ENCODE results near the gene COPZ2. TPM values are rescaled to one million over a fixed set of nuclear protein-coding genes. Genes with fewer than 3 reads are reported as not detected.
"Not testable (repeated sequence)": the region's sequence is repeated elsewhere in the genome, so short reads cannot be mapped to it uniquely, and the experiment has no call there.

COPZ2 gene
- total RNA-seq, 1 donor from 2014 or later: 5.7 TPM

GRCh38 chr17:47994724-47995123 lies 42.9 kb downstream of the COPZ2 start:
- intact Hi-C loops (cut with micrococcal nuclease): no loop called here
- Mint-ChIP-seq H3K27me3 (ENCODE audit: low read depth) (peaks cover 6% of the 10 kb centered on the region), H3K4me3 (ENCODE audit: low read depth) (no peak overlapping the region), H3K9me3 (no peaks in the 10 kb centered on the region), H3K27ac (no peak overlapping the region), H3K4me1 (ENCODE audit: low read depth) (peaks cover 2% of the 10 kb centered on the region), H3K36me3 (ENCODE audit: low read depth) (no peaks in the 10 kb centered on the region)
- DNase-seq (ENCODE audit: low spot score): no peak

DNA sequence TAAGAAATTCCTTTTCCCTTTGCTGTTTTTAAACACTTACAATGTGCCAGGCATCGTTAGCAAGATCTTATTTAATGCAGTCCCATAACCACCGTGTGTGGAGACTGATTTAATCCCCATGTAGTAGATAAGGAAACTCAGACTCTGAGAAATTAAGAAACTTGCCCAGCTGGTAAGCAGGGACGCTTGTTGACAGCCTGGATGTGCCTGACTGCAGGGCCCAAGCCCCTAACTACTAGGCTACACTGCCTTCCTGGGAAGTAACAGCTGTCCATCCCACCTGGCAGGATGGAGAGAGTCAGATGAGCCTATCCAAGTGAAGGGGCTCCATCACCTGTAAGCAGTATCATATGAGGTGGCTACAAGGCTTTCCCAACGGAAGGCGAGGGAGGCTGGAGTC lies 43.6 kb downstream of the COPZ2 start:
- no peak overlapping the region for H3K4me3 Mint-ChIP-seq (ENCODE audit: low read depth)

DNA sequence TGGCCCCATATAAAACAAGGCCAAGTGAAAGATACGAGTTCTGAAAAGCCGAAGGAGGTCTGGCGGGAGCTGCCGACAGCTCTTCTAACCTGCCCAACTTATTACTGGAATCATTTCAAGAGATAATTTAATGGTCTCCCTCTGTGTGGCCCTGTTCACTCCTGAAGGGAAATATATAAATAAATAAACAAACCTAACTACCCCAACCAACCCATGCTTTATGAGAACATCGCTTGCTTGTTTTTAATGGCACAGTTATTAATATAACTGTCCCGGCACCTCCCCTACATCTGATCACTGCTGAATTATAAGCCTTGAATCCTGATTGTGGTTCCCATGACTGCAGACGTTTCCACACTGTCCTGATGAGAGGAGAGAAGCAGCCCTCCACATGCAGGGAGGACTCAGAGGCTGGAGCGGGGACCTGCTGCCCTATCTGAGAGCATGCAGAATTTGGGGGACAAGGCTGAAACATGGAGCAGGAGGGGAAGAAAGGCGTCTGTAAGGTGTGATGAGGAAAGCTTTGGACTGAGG lies 44.5 kb downstream of the COPZ2 start:
- Mint-ChIP-seq H3K4me1 (ENCODE audit: low read depth) (peaks cover 14% of the 10 kb centered on the region), H3K36me3 (ENCODE audit: low read depth) (no peaks in the 10 kb centered on the region), H3K9me3 (no peaks in the 10 kb centered on the region), H3K4me3 (ENCODE audit: low read depth) (no peak overlapping the region), H3K27me3 (ENCODE audit: low read depth) (peaks cover 6% of the 10 kb centered on the region), H3K27ac (no peak overlapping the region)
- intact Hi-C loops (cut with micrococcal nuclease): no loop called here
- no peak for DNase-seq (ENCODE audit: low spot score)

More for the DNA sequence above, 43.6 kb downstream of the COPZ2 start:
- intact Hi-C loops (cut with micrococcal nuclease): no loop called here
- Mint-ChIP-seq H3K9me3 (no peaks in the 10 kb centered on the region), H3K27me3 (ENCODE audit: low read depth) (peaks cover 6% of the 10 kb centered on the region), H3K27ac (no peak overlapping the region), H3K4me1 (ENCODE audit: low read depth) (peaks cover 10% of the 10 kb centered on the region), H3K36me3 (ENCODE audit: low read depth) (no peaks in the 10 kb centered on the region)
- no peak for DNase-seq (ENCODE audit: low spot score)

GRCh38 chr17:47992216-47992615 lies 45.4 kb downstream of the COPZ2 start:
- Mint-ChIP-seq H3K27ac (no peak overlapping the region), H3K36me3 (ENCODE audit: low read depth) (no peaks in the 10 kb centered on the region), H3K4me3 (ENCODE audit: low read depth) (no peak overlapping the region), H3K9me3 (no peaks in the 10 kb centered on the region), H3K4me1 (ENCODE audit: low read depth) (peaks cover 14% of the 10 kb centered on the region), H3K27me3 (ENCODE audit: low read depth) (peaks cover 6% of the 10 kb centered on the region)
- intact Hi-C loops (cut with micrococcal nuclease): no loop called here
- DNase-seq (ENCODE audit: low spot score): no peak

GRCh38 chr17:47990962-47991731 lies 46.5 kb downstream of the COPZ2 start:
- no peak for DNase-seq (ENCODE audit: low spot score)
- H3K27ac Mint-ChIP-seq: no peak overlapping the region

DNA sequence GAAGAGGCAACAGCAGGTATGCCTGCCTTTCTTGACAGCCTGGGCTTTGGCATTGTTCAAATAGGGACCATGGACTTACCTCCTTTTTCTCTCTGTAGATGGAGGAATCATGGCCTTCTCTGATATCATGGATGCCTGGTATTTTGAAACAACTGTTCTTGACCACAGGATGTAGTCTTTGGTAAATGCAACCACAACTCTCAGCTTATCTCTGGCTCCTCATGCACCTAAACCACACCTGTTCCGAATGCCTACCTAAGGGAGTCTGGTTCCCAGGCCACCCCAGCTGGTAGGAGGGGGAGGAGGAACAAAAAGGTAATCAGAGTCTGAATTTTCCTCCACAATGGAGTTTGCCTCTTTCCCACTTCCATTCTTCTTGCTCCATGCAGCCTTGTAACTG lies 47.9 kb downstream of the COPZ2 start:
- Mint-ChIP-seq H3K9me3 (no peaks in the 10 kb centered on the region), H3K36me3 (ENCODE audit: low read depth) (peaks cover 5% of the 10 kb centered on the region), H3K27me3 (ENCODE audit: low read depth) (peaks cover 6% of the 10 kb centered on the region), H3K4me3 (ENCODE audit: low read depth) (no peak overlapping the region), H3K4me1 (ENCODE audit: low read depth) (peaks cover 14% of the 10 kb centered on the region), H3K27ac (no peak overlapping the region)
- intact Hi-C loops (cut with micrococcal nuclease): no loop called here
- no peak for DNase-seq (ENCODE audit: low spot score)

More at GRCh38 chr17:47990962-47991731, 46.5 kb downstream of the COPZ2 start:
- intact Hi-C loops (cut with micrococcal nuclease): no loop called here
- Mint-ChIP-seq H3K27me3 (ENCODE audit: low read depth) (peaks cover 6% of the 10 kb centered on the region), H3K4me1 (ENCODE audit: low read depth) (peaks cover 14% of the 10 kb centered on the region), H3K9me3 (no peaks in the 10 kb centered on the region), H3K36me3 (ENCODE audit: low read depth) (no peaks in the 10 kb centered on the region), H3K4me3 (ENCODE audit: low read depth) (no peak overlapping the region)

GRCh38 chr17:47989159-47989558 lies 48.4 kb downstream of the COPZ2 start:
- Mint-ChIP-seq H3K27me3 (ENCODE audit: low read depth) (peaks cover 5% of the 10 kb centered on the region), H3K9me3 (no peaks in the 10 kb centered on the region), H3K4me3 (ENCODE audit: low read depth) (no peak overlapping the region), H3K4me1 (ENCODE audit: low read depth) (peaks cover 14% of the 10 kb centered on the region), H3K36me3 (ENCODE audit: low read depth) (peaks cover 6% of the 10 kb centered on the region), H3K27ac (no peak overlapping the region)
- no peak for DNase-seq (ENCODE audit: low spot score)
- intact Hi-C loops (cut with micrococcal nuclease): no loop called here

DNA sequence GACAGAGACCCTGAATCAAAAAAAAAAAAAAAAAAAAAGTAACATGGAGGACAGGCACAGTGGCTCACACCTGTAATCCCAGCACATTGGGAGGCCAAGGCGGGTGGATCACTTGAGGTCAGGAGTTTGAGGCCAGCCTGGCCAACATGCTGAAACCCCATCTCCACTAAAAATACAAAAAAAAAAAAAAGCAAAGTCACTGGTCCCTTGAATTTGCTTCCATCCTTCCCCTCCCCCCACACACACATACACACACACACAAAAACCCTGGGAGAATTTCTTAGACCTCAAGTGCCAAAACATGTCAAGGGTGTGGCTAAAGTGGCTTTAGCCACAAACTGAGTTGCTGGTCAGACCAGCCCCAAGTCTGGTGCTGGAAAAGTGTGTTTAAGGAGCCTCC lies 49.2 kb downstream of the COPZ2 start:
- Mint-ChIP-seq H3K36me3 (ENCODE audit: low read depth) (peaks cover 13% of the 10 kb centered on the region), H3K4me1 (ENCODE audit: low read depth) (peaks cover 14% of the 10 kb centered on the region)
- DNase-seq (ENCODE audit: low spot score); H3K27ac Mint-ChIP-seq; H3K27me3 Mint-ChIP-seq (ENCODE audit: low read depth); intact Hi-C loops (cut with micrococcal nuclease); H3K4me3 Mint-ChIP-seq (ENCODE audit: low read depth); H3K9me3 Mint-ChIP-seq: not testable (repeated sequence)

DNA sequence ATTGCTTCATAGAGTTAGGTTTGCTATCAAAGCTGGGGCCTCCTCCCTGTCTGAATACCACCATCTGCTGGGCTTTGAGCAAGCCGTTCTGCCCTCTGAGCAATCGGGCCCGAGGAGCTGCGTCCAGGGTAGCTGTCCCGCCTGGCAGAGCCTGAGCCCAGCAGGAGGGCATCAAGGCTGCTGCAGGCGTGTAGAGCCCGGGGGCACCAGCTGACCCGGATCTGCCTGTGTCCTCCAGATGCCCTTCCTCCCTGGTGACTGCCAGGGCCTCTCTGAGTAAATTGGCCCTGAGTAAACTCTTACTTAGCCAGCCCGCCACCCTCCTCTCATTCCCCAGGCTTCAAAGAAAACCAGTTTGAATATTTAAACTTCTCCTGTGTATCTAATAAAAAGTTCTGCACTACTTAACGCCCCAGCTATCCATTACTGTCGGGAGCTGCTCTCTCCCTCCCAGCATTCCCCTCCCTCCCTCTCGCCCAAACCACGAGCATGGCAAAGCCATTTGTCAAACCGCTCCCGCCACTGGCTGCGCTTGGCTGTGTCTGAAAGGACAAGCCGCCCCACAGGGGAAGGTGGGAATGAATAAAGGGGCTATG lies 50.3 kb downstream of the COPZ2 start:
- intact Hi-C loops (cut with micrococcal nuclease): no loop called here
- Mint-ChIP-seq H3K27me3 (ENCODE audit: low read depth) (no peaks in the 10 kb centered on the region), H3K4me3 (ENCODE audit: low read depth) (no peak overlapping the region), H3K36me3 (ENCODE audit: low read depth) (peaks cover 18% of the 10 kb centered on the region), H3K9me3 (no peaks in the 10 kb centered on the region), H3K4me1 (ENCODE audit: low read depth) (peaks cover 14% of the 10 kb centered on the region), H3K27ac (no peak overlapping the region)
- DNase-seq (ENCODE audit: low spot score): no peak

GRCh38 chr17:47986520-47986919 lies 51.1 kb downstream of the COPZ2 start:
- H3K27ac Mint-ChIP-seq: no peak overlapping the region

DNA sequence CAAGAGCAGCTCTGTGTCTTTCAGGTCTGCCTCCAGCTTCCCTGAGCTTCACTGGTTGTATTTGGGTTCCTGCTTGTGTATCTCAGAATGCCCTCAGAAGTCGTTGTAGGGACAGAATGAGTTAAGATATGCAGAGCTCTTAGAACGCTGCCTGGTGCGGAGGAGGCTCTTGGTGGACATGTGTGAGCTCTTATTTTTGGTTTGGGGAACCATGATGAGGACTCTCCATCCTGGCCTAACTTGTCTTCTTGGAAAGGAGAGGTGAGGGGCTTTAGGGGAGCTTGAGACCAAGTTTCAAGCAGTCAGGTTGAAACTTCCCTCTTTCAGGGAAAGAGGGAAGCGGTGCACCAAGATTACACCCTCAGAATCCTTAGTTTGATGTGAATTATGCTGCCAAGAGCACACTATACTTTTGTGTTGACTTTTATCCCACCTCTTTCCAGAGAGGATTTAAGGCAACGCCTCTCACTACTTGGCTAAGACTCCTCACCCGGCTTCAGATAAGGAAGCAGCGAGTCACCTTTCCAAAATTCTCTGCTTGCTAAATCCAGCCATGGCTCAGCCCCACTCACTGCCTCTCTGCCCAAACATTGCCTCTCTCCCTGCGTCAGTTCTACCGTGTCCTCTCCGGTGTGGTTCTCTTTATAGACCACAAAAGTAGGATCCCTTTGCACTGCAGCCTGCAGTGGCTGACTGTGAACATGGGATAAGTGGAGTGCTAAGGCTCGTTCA lies 53.9 kb downstream of the COPZ2 start:
- Mint-ChIP-seq H3K4me1 (ENCODE audit: low read depth) (peaks cover 10% of the 10 kb centered on the region), H3K9me3 (no peaks in the 10 kb centered on the region), H3K36me3 (ENCODE audit: low read depth) (peaks cover 47% of the 10 kb centered on the region), H3K27ac (no peak overlapping the region), H3K27me3 (ENCODE audit: low read depth) (no peaks in the 10 kb centered on the region), H3K4me3 (ENCODE audit: low read depth) (no peak overlapping the region)
- DNase-seq (ENCODE audit: low spot score): no peak
- intact Hi-C loops (cut with micrococcal nuclease): no loop called here

More at GRCh38 chr17:47986520-47986919, 51.1 kb downstream of the COPZ2 start:
- Mint-ChIP-seq H3K27me3 (ENCODE audit: low read depth) (no peaks in the 10 kb centered on the region), H3K9me3 (no peaks in the 10 kb centered on the region), H3K4me1 (ENCODE audit: low read depth) (peaks cover 18% of the 10 kb centered on the region), H3K36me3 (ENCODE audit: low read depth) (peaks cover 21% of the 10 kb centered on the region), H3K4me3 (ENCODE audit: low read depth) (no peak overlapping the region)
- intact Hi-C loops (cut with micrococcal nuclease): no loop called here
- DNase-seq (ENCODE audit: low spot score): no peak

GRCh38 chr17:47982645-47983390 lies 54.8 kb downstream of the COPZ2 start:
- DNase-seq (ENCODE audit: low spot score): no peak
- no peaks in the 10 kb centered on the region for H3K27me3 Mint-ChIP-seq (ENCODE audit: low read depth)
- intact Hi-C loops (cut with micrococcal nuclease): no loop called here
- no peak overlapping the region for H3K4me3 Mint-ChIP-seq (ENCODE audit: low read depth)
- H3K36me3 Mint-ChIP-seq (ENCODE audit: low read depth): peaks cover 53% of the 10 kb centered on the region
- no peaks in the 10 kb centered on the region for H3K9me3 Mint-ChIP-seq
- H3K4me1 Mint-ChIP-seq (ENCODE audit: low read depth): peaks cover 9% of the 10 kb centered on the region
- no peak overlapping the region for H3K27ac Mint-ChIP-seq

All from activated T-helper 2 cell treated with anti-CD3 and anti-CD28 coated beads, Interferon-gamma antibody, Interleukin-2, Interleukin-4, amounts not matched to agents 10 μg/mL and 5 μg/mL and 100 μg/mL, durations not matched to agents 14 hours and 24 hours and 36 hours (primary cell).